ENCODE results near the gene POU2F2. TPM values are rescaled to one million over a fixed set of nuclear protein-coding genes. Genes with fewer than 3 reads are reported as not detected.

The POU2F2 gene
- total and polyA plus RNA-seq, 2 donors (not counting 3 experiments of a cell fraction or from before 2014, with no cell fraction given), result 4.0 to 4.1 TPM

DNA sequence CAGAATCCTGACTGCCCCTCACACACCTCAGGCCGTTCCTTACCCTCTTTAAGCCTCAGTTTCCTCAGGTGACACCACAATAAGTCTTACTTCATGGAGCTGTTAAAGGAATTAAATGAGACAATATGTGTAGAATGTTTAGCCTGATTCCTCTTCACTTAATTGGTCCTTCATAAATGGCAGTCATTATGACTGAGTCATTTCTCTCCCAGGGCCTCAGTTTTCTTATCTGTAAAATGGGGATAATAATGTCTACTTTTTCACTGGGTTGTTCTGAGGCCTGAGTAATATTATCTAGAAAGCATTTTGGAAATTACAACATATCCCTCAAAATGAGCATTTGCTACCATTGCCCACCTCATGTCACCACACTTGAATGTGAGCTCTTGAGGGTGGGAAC lies 21.6 kb downstream of the POU2F2 start:
- dilution Hi-C loops (cut with MboI; ENCODE audit: extremely low pct_ligation_motif_present, low sequenced_read_pairs) (no loop called here), intact Hi-C loops (cut with micrococcal nuclease) (no loop called here)
- TF ChIP-seq FOS (IDR thresholded peaks at IDR 0.05; ENCODE audit: borderline replicate concordance, insufficient read depth, low read length), result no peak
- TF ChIP-seq MYC (IDR thresholded peaks at IDR 0.05; ENCODE audit: low read depth, low read length), result no peak
- TF ChIP-seq POLR2AphosphoS5 (IDR thresholded peaks at IDR 0.05; ENCODE audit: insufficient read depth, low read depth, low read length), result no peak
- TF ChIP-seq, protein P1, sequence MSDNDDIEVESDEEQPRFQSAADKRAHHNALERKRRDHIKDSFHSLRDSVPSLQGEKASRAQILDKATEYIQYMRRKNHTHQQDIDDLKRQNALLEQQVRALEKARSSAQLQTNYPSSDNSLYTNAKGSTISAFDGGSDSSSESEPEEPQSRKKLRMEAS (IDR thresholded peaks at IDR 0.05; ENCODE audit: insufficient read depth, insufficient read length), result no peak
- no peak for TF ChIP-seq JUN (IDR thresholded peaks at IDR 0.05; ENCODE audit: borderline replicate concordance, insufficient read depth, insufficient read length, low read depth)
- no peak for TF ChIP-seq EZH2 (IDR thresholded peaks at IDR 0.05; ENCODE audit: borderline replicate concordance, low read depth, low read length, severe bottlenecking)
- no peak for TF ChIP-seq GATA2 (IDR thresholded peaks at IDR 0.05; ENCODE audit: insufficient read depth, insufficient read length, low read depth, low read length)
- TF ChIP-seq, protein P2, sequence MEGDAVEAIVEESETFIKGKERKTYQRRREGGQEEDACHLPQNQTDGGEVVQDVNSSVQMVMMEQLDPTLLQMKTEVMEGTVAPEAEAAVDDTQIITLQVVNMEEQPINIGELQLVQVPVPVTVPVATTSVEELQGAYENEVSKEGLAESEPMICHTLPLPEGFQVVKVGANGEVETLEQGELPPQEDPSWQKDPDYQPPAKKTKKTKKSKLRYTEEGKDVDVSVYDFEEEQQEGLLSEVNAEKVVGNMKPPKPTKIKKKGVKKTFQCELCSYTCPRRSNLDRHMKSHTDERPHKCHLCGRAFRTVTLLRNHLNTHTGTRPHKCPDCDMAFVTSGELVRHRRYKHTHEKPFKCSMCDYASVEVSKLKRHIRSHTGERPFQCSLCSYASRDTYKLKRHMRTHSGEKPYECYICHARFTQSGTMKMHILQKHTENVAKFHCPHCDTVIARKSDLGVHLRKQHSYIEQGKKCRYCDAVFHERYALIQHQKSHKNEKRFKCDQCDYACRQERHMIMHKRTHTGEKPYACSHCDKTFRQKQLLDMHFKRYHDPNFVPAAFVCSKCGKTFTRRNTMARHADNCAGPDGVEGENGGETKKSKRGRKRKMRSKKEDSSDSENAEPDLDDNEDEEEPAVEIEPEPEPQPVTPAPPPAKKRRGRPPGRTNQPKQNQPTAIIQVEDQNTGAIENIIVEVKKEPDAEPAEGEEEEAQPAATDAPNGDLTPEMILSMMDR (IDR thresholded peaks at IDR 0.05; ENCODE audit: extremely low read depth in 1 of 2, insufficient read depth in 1 of 2, low read depth in 1 of 2, low read length in 2 of 2), result no peak
- TF ChIP-seq POLR2A (IDR thresholded peaks at IDR 0.05; ENCODE audit: low read depth, low read length), result no peak
- no peak overlapping the region for H3K4me2 ChIP-seq (ENCODE audit: insufficient read depth, low read length)
- FAIRE-seq (no peak), DNase-seq (ENCODE audit: low read depth, low spot score) (no peak)
- no peaks in the 10 kb centered on the region for H3K9me1 ChIP-seq (replicated peaks; ENCODE audit: control insufficient read depth, extremely low read depth, insufficient read depth, low read length)
- H3K4me1 ChIP-seq (ENCODE audit: control insufficient read depth, extremely low read depth, insufficient read depth, low read length), result peaks cover 29% of the 10 kb centered on the region
- CTCF ChIA-PET, result interaction anchor here (0.8 to 4.0 kb wide), 6 partner anchors 10 to 330 kb away, joined by 3 to 69 read pairs (median 6); partner anchors contain the start of gene POU2F2
- no peaks in the 10 kb centered on the region for H3K27me3 ChIP-seq (ENCODE audit: control insufficient read depth in 2 of 2, insufficient read depth in 2 of 2, low read length in 2 of 2)
- no peak overlapping the region for H3K27ac ChIP-seq (ENCODE audit: insufficient read depth, low read depth, low read length)
- H3K4me3 ChIP-seq (replicated peaks in 1 of 3; ENCODE audit: insufficient read depth in 1 of 3, low read depth in 1 of 3, low read length in 3 of 3), result no peak overlapping the region
- H3K9me3 ChIP-seq (replicated peaks; ENCODE audit: control insufficient read depth, insufficient read depth, low read length), result no peaks in the 10 kb centered on the region
- BruUV-seq (replicated peaks), result no TSS peak
- POLR2A ChIA-PET, result no interaction called here
- H3K36me3 ChIP-seq (ENCODE audit: control insufficient read depth in 2 of 2, extremely low read depth in 1 of 2, insufficient read depth in 2 of 2, low read length in 2 of 2), result no peaks in the 10 kb centered on the region
- H3K79me2 ChIP-seq (ENCODE audit: control insufficient read depth, insufficient read depth, low read length), result no peaks in the 10 kb centered on the region
- H4K20me1 ChIP-seq (replicated peaks; ENCODE audit: control insufficient read depth, extremely low read depth, insufficient read depth, low read length), result no peaks in the 10 kb centered on the region
- H2AFZ ChIP-seq (ENCODE audit: low read depth, low read length), result no peak overlapping the region
- no peak overlapping the region for H3K9ac ChIP-seq (replicated peaks; ENCODE audit: extremely low read depth, insufficient read depth, low read length)
